Measurements from ENCODE around the gene MAN1A1. TPM values are rescaled to one million over a fixed set of nuclear protein-coding genes. Genes with fewer than 3 reads are reported as not detected.

The MAN1A1 gene
- total and polyA plus RNA-seq, 2 of the 4 experiments (the other 2 are of a cell fraction): 5.9 to 6.4 TPM

- no TSS peak for BruUV-seq (replicated peaks)
- Histone ChIP-seq H2BK15ac (ENCODE audit: low read depth, low read length) (no peak overlapping the region), H3K4me1 (ENCODE audit: control insufficient read depth, insufficient read depth, low read length) (peaks cover 4% of the 10 kb centered on the region), H3K9ac (ENCODE audit: low read depth, low read length) (no peak overlapping the region), H3K18ac (ENCODE audit: low read depth, low read length) (no peak overlapping the region), H3K4me2 (ENCODE audit: low read depth, low read length) (no peak overlapping the region), H2BK20ac (ENCODE audit: low read depth, low read length) (no peak overlapping the region), H2BK5ac (ENCODE audit: low read depth, low read length, poor library complexity, severe bottlenecking) (no peak overlapping the region), H4K91ac (ENCODE audit: insufficient read depth, low read depth, low read length) (no peak overlapping the region), H2AK5ac (ENCODE audit: low read depth, low read length) (no peak overlapping the region), H3K23ac (ENCODE audit: low read depth, low read length) (no peak overlapping the region), H2AK9ac (replicated peaks; ENCODE audit: low read depth, low read length, poor library complexity) (no peak overlapping the region), H3K79me1 (ENCODE audit: low read depth in 1 of 2, low read length in 2 of 2) (no peaks in the 10 kb centered on the region; a peak in 1 of 4 replicates), H4K20me1 (ENCODE audit: insufficient read depth, low read length) (no peaks in the 10 kb centered on the region), H3K4me3 (ENCODE audit: insufficient read depth, low read depth, low read length) (no peak overlapping the region), H3K4ac (ENCODE audit: low read depth, low read length) (no peak overlapping the region), H4K5ac (ENCODE audit: low read depth, low read length) (no peak overlapping the region), H3K27ac (ENCODE audit: insufficient read depth, low read length) (no peak overlapping the region), H3K14ac (replicated peaks; ENCODE audit: low read depth, low read length) (no peak overlapping the region; the same call in 1 of the 2 replicates), H2BK120ac (ENCODE audit: low read depth, low read length) (no peak overlapping the region), H3K27me3 (ENCODE audit: control insufficient read depth, insufficient read depth, low read length) (no peaks in the 10 kb centered on the region), H3K56ac (ENCODE audit: extremely low read depth, insufficient read depth, low read length) (no peak overlapping the region), H2AFZ (replicated peaks; ENCODE audit: low read length, poor library complexity) (no peak overlapping the region), H3K9me1 (ENCODE audit: insufficient read depth, low read length) (peaks cover 5% of the 10 kb centered on the region; the same call in 1 of the 2 replicates), H3K9me3 (ENCODE audit: control insufficient read depth, insufficient read depth, low read length) (no peaks in the 10 kb centered on the region), H3K36me3 (ENCODE audit: control insufficient read depth, insufficient read depth, low read length) (no peaks in the 10 kb centered on the region), H4K8ac (ENCODE audit: low read depth in 2 of 2, low read length in 2 of 2) (no peak overlapping the region)
- DNase-seq (no peak), ATAC-seq (ENCODE audit: low read depth) (no peak)
- dilution Hi-C loops (cut with HindIII; ENCODE audit: low sequenced_read_pairs, unreplicated experiment) (no loop called here), in situ Hi-C loops (cut with MboI; ENCODE audit: low sequenced_read_pairs) (no loop called here), intact Hi-C loops (cut with micrococcal nuclease) (no loop called here)
- WGBS, 2 experiments (ENCODE audit: extremely low coverage in 2 of 2, insufficient read length in 1 of 2): 100% methylated on average over 2 of the region's 4 CpGs; no CpG with 5 or more reads in 1 of the 2 experiments
- POLR2A ChIA-PET (ENCODE audit: unreplicated experiment): no interaction called here
- TF ChIP-seq RAD21 (IDR thresholded peaks at IDR 0.05; ENCODE audit: low read length) (no peak), MXI1 (IDR thresholded peaks at IDR 0.05; ENCODE audit: borderline replicate concordance, low read depth, low read length) (no peak), POLR2A (IDR thresholded peaks at IDR 0.05; ENCODE audit: low read depth, low read length) (no peak), CEBPB (IDR thresholded peaks at IDR 0.05; ENCODE audit: low read depth, low read length) (no peak), MAFK (IDR thresholded peaks at IDR 0.05; ENCODE audit: low read depth, low read length) (no peak), FOS (IDR thresholded peaks at IDR 0.05; ENCODE audit: low read depth, low read length) (no peak), MAZ (IDR thresholded peaks at IDR 0.05; ENCODE audit: borderline replicate concordance, low read depth, low read length) (no peak), SMC3 (IDR thresholded peaks at IDR 0.05; ENCODE audit: low read depth, low read length) (no peak), RCOR1 (IDR thresholded peaks at IDR 0.05; ENCODE audit: insufficient replicate concordance, low read length) (no peak), NFE2L2 (IDR thresholded peaks at IDR 0.05; ENCODE audit: low read depth, low read length) (no peak), BHLHE40 (IDR thresholded peaks at IDR 0.05; ENCODE audit: low read depth, low read length) (no peak), RFX5 (IDR thresholded peaks at IDR 0.05; ENCODE audit: low read depth, low read length) (no peak), USF2 (IDR thresholded peaks at IDR 0.05; ENCODE audit: low read depth, low read length) (no peak), CTCF (conservative IDR thresholded peaks at IDR 0.05; ENCODE audit: low read depth, low read length) (no peak)
- CTCF ChIA-PET: no interaction called here
Observed at GRCh38 chr6:119312875-119313338, 36.7 kb downstream of the MAN1A1 start.
